Lung (tissue), 12 donors: Measurements from ENCODE around the gene PDCD1LG2. TPM values are rescaled to one million over a fixed set of nuclear protein-coding genes. Genes with fewer than 3 reads are reported as not detected.

Source experiments
- ATAC-seq: fragments of 200-7000 bp; cut with Tn5 transposase; one replicate; pipeline ENCODE4 v1.9.1; 2020; ENCODE audit warnings: moderate number of reproducible peaks; ENCODE audit not compliant: insufficient read depth, low FRiP score
- DNase-seq, 3 donors: peaks; one replicate each; pipeline ENCODE4 v3.0.0-alpha.2; 2013 to 2017
- H3K27ac ChIP-seq, 2 donors: one replicate each; pipeline ENCODE4 v1.5.1; 2013; ENCODE audit warnings: mild to moderate bottlenecking in 2 of 2, moderate library complexity in 2 of 2, control low read depth in 1 of 2, inconsistent platforms in 1 of 2, low read depth in 1 of 2, low read length in 1 of 2
- H3K27me3 ChIP-seq, 3 donors: one replicate each; pipeline ENCODE4 v1.5.1; 2013; ENCODE audit warnings: low read length in 2 of 3; ENCODE audit not compliant: control insufficient read depth in 3 of 3, insufficient read depth in 3 of 3
- H3K36me3 ChIP-seq, 4 donors: one replicate each; pipeline ENCODE4 v1.5.1; 2013; ENCODE audit warnings: low read length in 4 of 4, mild to moderate bottlenecking in 1 of 4, moderate library complexity in 1 of 4; ENCODE audit not compliant: control insufficient read depth in 4 of 4, insufficient read depth in 4 of 4
- H3K4me1 ChIP-seq, 5 donors: one replicate each; pipeline ENCODE4 v1.5.1; 2013; ENCODE audit warnings: low read length in 5 of 5, mild to moderate bottlenecking in 2 of 5, moderate library complexity in 1 of 5; ENCODE audit not compliant: control insufficient read depth in 5 of 5, insufficient read depth in 5 of 5
- H3K4me3 ChIP-seq: one replicate; pipeline ENCODE4 v1.5.1; 2013; ENCODE audit warnings: mild to moderate bottlenecking, control low read depth, moderate library complexity
- H3K9ac ChIP-seq, 2 donors: one replicate each; pipeline ENCODE4 v1.5.1; 2013; ENCODE audit warnings: low read length in 2 of 2, control low read depth in 1 of 2; ENCODE audit not compliant: insufficient read depth in 1 of 2
- H3K9me3 ChIP-seq, 4 donors: one replicate each; pipeline ENCODE4 v1.5.1; 2013; ENCODE audit warnings: low read length in 3 of 4, mild to moderate bottlenecking in 1 of 4, moderate library complexity in 1 of 4; ENCODE audit not compliant: control insufficient read depth in 4 of 4, insufficient read depth in 3 of 4
- CTCF ChIP-seq: IDR thresholded peaks from 2 replicates; pipeline ENCODE4 v1.5.1; 2012; ENCODE audit warnings: mild to moderate bottlenecking; ENCODE audit errors: control extremely low read depth, extremely low read depth
- WGBS, 2 donors: extraction: QIAGEN DNeasy Blood & Tissue Kit; methylation state at CpG; one replicate each; pipeline ENCODE4 v1.1.7; 2013; 5-methylcytosine and 5-hydroxymethylcytosine counted together
- polyA plus RNA-seq, 2 donors: library from polyadenylated mRNA; stranded (reverse); fragments of 200-250 nt; gene quantifications; one replicate each; pipeline ENCODE4 v1.2.1, GENCODE V29; 2013
- total RNA-seq, 2 donors: library from RNA; depleted of rRNA in 1 of 2; stranded (reverse); fragments of >200 nt in 1 of 2; gene quantifications; one replicate each; pipeline ENCODE4 v1.2.1, GENCODE V29; 2014 to 2021
- donor health status: control.
- donor health status: control.
- donor health status: Bipolar disorder and iron deficiency.
- donor health status: healthy.
- donor health status: DM: yes; HTN: yes; CAD: no.

PDCD1LG2 gene
- total and polyA plus RNA-seq, 4 donors, result 0.87 to 6.7 (median 3.1) TPM

- H3K27me3 ChIP-seq, result no peaks in the 10 kb centered on the region
- H3K36me3 ChIP-seq, result no peaks in the 10 kb centered on the region
- TF ChIP-seq CTCF, result no peak
- DNase-seq (no peak), ATAC-seq (no peak)
- H3K4me3 ChIP-seq, result no peak overlapping the region
- peaks cover 0 to 7% (median 0%) of the 10 kb centered on the region in 5 donors for H3K4me1 ChIP-seq
- H3K27ac ChIP-seq, result peak overlapping the region in 1 of 2 donors; percentile 83
- H3K9ac ChIP-seq, result no peak overlapping the region
- WGBS, 2 donors, result 75 to 83% methylated on average over 3 of the region's 3 CpGs
- H3K9me3 ChIP-seq, result no peaks in the 10 kb centered on the region
These were observed 98.9 kb downstream of the PDCD1LG2 start for GRCh38 chr9:5609226-5609596.

- no peaks in the 10 kb centered on the region for H3K9me3 ChIP-seq
- no peak overlapping the region for H3K4me3 ChIP-seq
- no peak for TF ChIP-seq CTCF
- H3K36me3 ChIP-seq, result no peaks in the 10 kb centered on the region
- no peak overlapping the region for H3K9ac ChIP-seq
- no peak for DNase-seq
- no peak overlapping the region for H3K27ac ChIP-seq
- peaks cover 0 to 7% (median 0%) of the 10 kb centered on the region in 5 donors for H3K4me1 ChIP-seq
- no peak for ATAC-seq
- 82 to 94% methylated on average over 2 of the region's 2 CpGs for WGBS, 2 donors
- no peaks in the 10 kb centered on the region for H3K27me3 ChIP-seq
These were observed 100.2 kb downstream of the PDCD1LG2 start for GRCh38 chr9:5610491-5610890.

- no peak for DNase-seq
- Histone ChIP-seq H3K27ac (no peak overlapping the region), H3K4me1 (peaks cover 0 to 7% (median 0%) of the 10 kb centered on the region in 5 donors), H3K36me3 (no peaks in the 10 kb centered on the region), H3K9me3 (no peaks in the 10 kb centered on the region), H3K4me3 (no peak overlapping the region), H3K27me3 (no peaks in the 10 kb centered on the region), H3K9ac (no peak overlapping the region)
- ATAC-seq, result no peak
- WGBS, 2 donors, result 81 to 84% methylated on average over 6 of the region's 6 CpGs
- TF ChIP-seq CTCF, result no peak
These were observed 101.2 kb downstream of the PDCD1LG2 start for GRCh38 chr9:5611321-5612184.
